ENCODE data around the gene ARHGAP15. TPM values are rescaled to one million over a fixed set of nuclear protein-coding genes. Genes with fewer than 3 reads are reported as not detected.

ARHGAP15 gene
- total and polyA plus RNA-seq, 9 donors = 1.5 to 10.0 (median 2.6) TPM

DNA sequence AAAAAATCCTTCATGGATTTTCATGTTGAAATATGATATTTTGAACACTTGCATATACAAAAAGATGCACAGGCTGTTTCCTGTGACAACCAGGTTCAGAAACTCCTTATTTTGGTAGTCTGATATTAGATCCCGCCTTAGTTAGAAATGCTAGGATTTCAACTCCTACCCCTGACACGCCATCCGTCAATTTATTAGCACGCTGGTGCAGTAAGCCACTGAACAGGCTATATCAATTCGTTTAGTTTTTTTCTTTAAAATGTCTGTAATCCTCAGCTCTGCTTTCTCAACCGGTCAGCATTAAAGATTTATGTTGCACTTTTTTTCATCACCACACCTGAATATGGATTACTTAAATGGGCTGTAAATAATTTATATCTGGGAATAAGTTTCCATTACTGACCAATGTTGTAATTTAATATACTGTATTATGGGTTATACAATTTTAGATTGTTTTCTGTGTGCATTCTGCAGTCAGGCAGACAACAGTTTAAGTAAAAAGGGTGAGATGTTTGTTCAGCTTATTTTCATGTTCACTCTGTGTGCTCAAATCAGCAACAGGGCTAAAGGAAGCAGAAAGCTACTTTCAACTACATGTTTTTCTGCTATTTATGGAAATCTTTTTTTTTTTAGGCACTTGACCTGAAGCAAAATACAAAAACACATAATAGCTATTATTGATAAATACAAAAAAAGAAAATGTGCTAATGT, 227.7 kb downstream of the ARHGAP15 start:
- peaks cover 2% of the 10 kb centered on the region for H3K4me1 ChIP-seq (ENCODE audit: insufficient read depth)
- WGBS, 3 donors = 77 to 85% (median 83%) methylated on average over 6 of the region's 6 CpGs
- no peak overlapping the region for H3K4me3 ChIP-seq
- no peaks in the 10 kb centered on the region for H3K27me3 ChIP-seq
- intact Hi-C loops (cut with DNase I) = no loop called here
- H3K9me3 ChIP-seq = no peaks in the 10 kb centered on the region
- DNase-seq = no peak
- H3K27ac ChIP-seq = no peak overlapping the region
- TF ChIP-seq POLR2A (IDR thresholded peaks at IDR 0.05) = no peak
- no peak for TF ChIP-seq EP300 (IDR thresholded peaks at IDR 0.05)
- TF ChIP-seq, protein P1, sequence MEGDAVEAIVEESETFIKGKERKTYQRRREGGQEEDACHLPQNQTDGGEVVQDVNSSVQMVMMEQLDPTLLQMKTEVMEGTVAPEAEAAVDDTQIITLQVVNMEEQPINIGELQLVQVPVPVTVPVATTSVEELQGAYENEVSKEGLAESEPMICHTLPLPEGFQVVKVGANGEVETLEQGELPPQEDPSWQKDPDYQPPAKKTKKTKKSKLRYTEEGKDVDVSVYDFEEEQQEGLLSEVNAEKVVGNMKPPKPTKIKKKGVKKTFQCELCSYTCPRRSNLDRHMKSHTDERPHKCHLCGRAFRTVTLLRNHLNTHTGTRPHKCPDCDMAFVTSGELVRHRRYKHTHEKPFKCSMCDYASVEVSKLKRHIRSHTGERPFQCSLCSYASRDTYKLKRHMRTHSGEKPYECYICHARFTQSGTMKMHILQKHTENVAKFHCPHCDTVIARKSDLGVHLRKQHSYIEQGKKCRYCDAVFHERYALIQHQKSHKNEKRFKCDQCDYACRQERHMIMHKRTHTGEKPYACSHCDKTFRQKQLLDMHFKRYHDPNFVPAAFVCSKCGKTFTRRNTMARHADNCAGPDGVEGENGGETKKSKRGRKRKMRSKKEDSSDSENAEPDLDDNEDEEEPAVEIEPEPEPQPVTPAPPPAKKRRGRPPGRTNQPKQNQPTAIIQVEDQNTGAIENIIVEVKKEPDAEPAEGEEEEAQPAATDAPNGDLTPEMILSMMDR (IDR thresholded peaks at IDR 0.05) = no peak
- no peaks in the 10 kb centered on the region for H3K36me3 ChIP-seq

- intact Hi-C loops (cut with DNase I) = no loop called here
- no peaks in the 10 kb centered on the region for H3K36me3 ChIP-seq
- H3K27me3 ChIP-seq = no peaks in the 10 kb centered on the region
- H3K27ac ChIP-seq = no peak overlapping the region
- no peaks in the 10 kb centered on the region for H3K9me3 ChIP-seq
- 50 to 58% (median 57%) methylated on average over 2 of the region's 2 CpGs for WGBS, 3 donors
- no peak for TF ChIP-seq EP300 (IDR thresholded peaks at IDR 0.05)
- TF ChIP-seq, protein P1 (IDR thresholded peaks at IDR 0.05) = no peak
- no peak for TF ChIP-seq POLR2A (IDR thresholded peaks at IDR 0.05)
- H3K4me3 ChIP-seq = no peak overlapping the region
- peaks cover 2% of the 10 kb centered on the region for H3K4me1 ChIP-seq (ENCODE audit: insufficient read depth)
- no peak for DNase-seq
Observed at GRCh38 chr2:143357966-143358365, 228.7 kb downstream of the ARHGAP15 start.

DNA sequence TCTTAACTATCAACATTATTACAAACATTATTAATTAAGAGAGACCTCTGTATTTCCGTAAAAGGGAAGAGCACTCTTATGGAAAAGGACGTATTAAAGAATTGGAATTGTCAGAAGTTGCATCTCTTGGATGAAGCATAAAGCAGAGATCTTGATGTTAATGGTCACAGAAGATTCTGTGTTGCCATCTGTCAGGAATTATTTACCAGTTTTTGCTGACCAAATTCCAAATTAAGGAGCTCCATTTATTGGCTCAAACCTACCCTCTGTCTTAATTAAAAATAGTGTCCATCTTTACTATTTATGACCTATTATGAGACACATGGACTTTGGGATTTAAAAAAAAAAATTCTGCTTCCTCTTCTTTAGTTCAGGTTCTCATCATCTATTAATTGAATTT, 232.1 kb downstream of the ARHGAP15 start:
- 92 to 97% (median 95%) methylated on average over 2 of the region's 2 CpGs for WGBS, 3 donors
- no peak for TF ChIP-seq POLR2A (IDR thresholded peaks at IDR 0.05)
- TF ChIP-seq EP300 (IDR thresholded peaks at IDR 0.05) = no peak
- TF ChIP-seq, protein P1 (IDR thresholded peaks at IDR 0.05) = no peak
- no peak for DNase-seq

DNA sequence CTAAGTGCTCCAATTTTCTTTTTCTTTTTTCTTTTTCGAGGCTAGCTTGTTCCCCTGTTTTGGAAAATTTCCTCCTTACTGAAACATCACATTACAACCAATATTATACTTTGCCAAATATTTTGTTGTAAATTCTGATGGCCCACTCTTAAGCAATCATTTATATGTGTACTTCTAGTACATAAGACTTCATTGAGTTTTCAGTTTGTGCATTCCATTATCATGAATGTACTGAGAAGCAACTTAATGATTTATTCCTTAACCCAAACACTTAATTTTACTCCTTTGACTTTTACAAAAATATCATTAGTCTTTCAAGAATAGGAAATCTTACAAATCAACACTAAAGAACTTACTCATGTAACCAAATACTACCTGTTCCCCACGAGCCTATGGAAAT, 242.4 kb downstream of the ARHGAP15 start:
- no peak overlapping the region for H3K4me3 ChIP-seq
- 57 to 65% (median 58%) methylated on average over 2 of the region's 2 CpGs for WGBS, 3 donors
- no peaks in the 10 kb centered on the region for H3K9me3 ChIP-seq
- H3K27me3 ChIP-seq = no peaks in the 10 kb centered on the region
- no peaks in the 10 kb centered on the region for H3K36me3 ChIP-seq
- no peak for TF ChIP-seq EP300 (IDR thresholded peaks at IDR 0.05)
- TF ChIP-seq POLR2A (IDR thresholded peaks at IDR 0.05) = no peak
- TF ChIP-seq, protein P1 (IDR thresholded peaks at IDR 0.05) = no peak
- H3K27ac ChIP-seq = no peak overlapping the region
- DNase-seq = no peak
- intact Hi-C loops (cut with DNase I) = no loop called here
- H3K4me1 ChIP-seq (ENCODE audit: insufficient read depth) = no peaks in the 10 kb centered on the region

More for the DNA sequence above, 232.1 kb downstream of the ARHGAP15 start:
- H3K27me3 ChIP-seq = no peaks in the 10 kb centered on the region
- H3K4me3 ChIP-seq = no peak overlapping the region
- H3K4me1 ChIP-seq (ENCODE audit: insufficient read depth) = peaks cover 2% of the 10 kb centered on the region
- no peaks in the 10 kb centered on the region for H3K9me3 ChIP-seq
- intact Hi-C loops (cut with DNase I) = no loop called here
- no peak overlapping the region for H3K27ac ChIP-seq
- H3K36me3 ChIP-seq = no peaks in the 10 kb centered on the region
